ENCODE results near the gene SF3A1. TPM values are rescaled to one million over a fixed set of nuclear protein-coding genes. Genes with fewer than 3 reads are reported as not detected.
A peak's percentile ranks its signal among the peaks of the same experiment; 100 is the strongest.

Gene SF3A1
- total RNA-seq, 1 donor = 94.3 TPM

GRCh38 chr22:30393322-30393680, 36.6 kb upstream of the SF3A1 start:
- peaks cover 32% of the 10 kb centered on the region for H3K4me1 ChIP-seq (ENCODE audit: insufficient read depth, low read length)

GRCh38 chr22:30392661-30393321, 36.1 kb upstream of the SF3A1 start:
- peaks cover 27% of the 10 kb centered on the region for H3K4me1 ChIP-seq (ENCODE audit: insufficient read depth, low read length)
- no peaks in the 10 kb centered on the region for H3K9me3 ChIP-seq (ENCODE audit: low read depth, low read length)
- H3K4me3 ChIP-seq (ENCODE audit: low read length) = no peak overlapping the region
- peaks cover 22% of the 10 kb centered on the region for H3K27me3 ChIP-seq (ENCODE audit: insufficient read depth, low read length)

More at GRCh38 chr22:30393322-30393680, 36.6 kb upstream of the SF3A1 start:
- Histone ChIP-seq H3K27me3 (ENCODE audit: insufficient read depth, low read length) (peaks cover 27% of the 10 kb centered on the region), H3K9me3 (ENCODE audit: low read depth, low read length) (no peaks in the 10 kb centered on the region), H3K4me3 (ENCODE audit: low read length) (no peak overlapping the region)

GRCh38 chr22:30390974-30391691, 34.4 kb upstream of the SF3A1 start:
- Histone ChIP-seq H3K27me3 (ENCODE audit: insufficient read depth, low read length) (peaks cover 7% of the 10 kb centered on the region), H3K4me1 (ENCODE audit: insufficient read depth, low read length) (peaks cover 19% of the 10 kb centered on the region), H3K4me3 (ENCODE audit: low read length) (no peak overlapping the region), H3K9me3 (ENCODE audit: low read depth, low read length) (no peaks in the 10 kb centered on the region)

- no peaks in the 10 kb centered on the region for H3K9me3 ChIP-seq (ENCODE audit: low read depth, low read length)
- peaks cover 13% of the 10 kb centered on the region for H3K4me1 ChIP-seq (ENCODE audit: insufficient read depth, low read length)
- peak within 1 kb of the TSS; percentile 24 for H3K4me3 ChIP-seq (ENCODE audit: low read length)
- H3K27me3 ChIP-seq (ENCODE audit: insufficient read depth, low read length) = no peaks in the 10 kb centered on the region
These were observed 30.5 kb upstream of the SF3A1 start, which contains the start of gene RNF215 for GRCh38 chr22:30386960-30387827. Gene RNF215 (minus strand): TSS chr22:30387411. CDS start chr22:30387313, 98 bp downstream.

GRCh38 chr22:30386608-30386959, 29.9 kb upstream of the SF3A1 start:
- H3K9me3 ChIP-seq (ENCODE audit: low read depth, low read length) = no peaks in the 10 kb centered on the region
- H3K4me1 ChIP-seq (ENCODE audit: insufficient read depth, low read length) = peaks cover 13% of the 10 kb centered on the region
- peak overlapping the region; percentile 24 for H3K4me3 ChIP-seq (ENCODE audit: low read length)
- H3K27me3 ChIP-seq (ENCODE audit: insufficient read depth, low read length) = no peaks in the 10 kb centered on the region

GRCh38 chr22:30385942-30386341, 29.2 kb upstream of the SF3A1 start:
- Histone ChIP-seq H3K4me1 (ENCODE audit: insufficient read depth, low read length) (peaks cover 7% of the 10 kb centered on the region), H3K4me3 (ENCODE audit: low read length) (no peak overlapping the region), H3K9me3 (ENCODE audit: low read depth, low read length) (no peaks in the 10 kb centered on the region), H3K27me3 (ENCODE audit: insufficient read depth, low read length) (no peaks in the 10 kb centered on the region)

- H3K4me1 ChIP-seq (ENCODE audit: insufficient read depth, low read length) = peaks cover 7% of the 10 kb centered on the region
These were observed 26.4 kb upstream of the SF3A1 start for GRCh38 chr22:30383061-30383460.

GRCh38 chr22:30382340-30382739, 25.6 kb upstream of the SF3A1 start:
- Histone ChIP-seq H3K27me3 (ENCODE audit: insufficient read depth, low read length) (no peaks in the 10 kb centered on the region), H3K9me3 (ENCODE audit: low read depth, low read length) (no peaks in the 10 kb centered on the region), H3K4me3 (ENCODE audit: low read length) (no peak overlapping the region), H3K4me1 (ENCODE audit: insufficient read depth, low read length) (peaks cover 7% of the 10 kb centered on the region)

More at GRCh38 chr22:30383061-30383460, 26.4 kb upstream of the SF3A1 start:
- no peaks in the 10 kb centered on the region for H3K27me3 ChIP-seq (ENCODE audit: insufficient read depth, low read length)
- H3K9me3 ChIP-seq (ENCODE audit: low read depth, low read length) = no peaks in the 10 kb centered on the region
- H3K4me3 ChIP-seq (ENCODE audit: low read length) = no peak overlapping the region

- Histone ChIP-seq H3K4me1 (ENCODE audit: insufficient read depth, low read length) (peaks cover 1% of the 10 kb centered on the region), H3K4me3 (ENCODE audit: low read length) (no peak overlapping the region), H3K27me3 (ENCODE audit: insufficient read depth, low read length) (no peaks in the 10 kb centered on the region), H3K9me3 (ENCODE audit: low read depth, low read length) (no peaks in the 10 kb centered on the region)
These were observed 24.6 kb upstream of the SF3A1 start for GRCh38 chr22:30381264-30381663.

GRCh38 chr22:30380011-30380410, 23.3 kb upstream of the SF3A1 start:
- Histone ChIP-seq H3K27me3 (ENCODE audit: insufficient read depth, low read length) (no peaks in the 10 kb centered on the region), H3K4me3 (ENCODE audit: low read length) (no peak overlapping the region), H3K4me1 (ENCODE audit: insufficient read depth, low read length) (no peaks in the 10 kb centered on the region), H3K9me3 (ENCODE audit: low read depth, low read length) (no peaks in the 10 kb centered on the region)

- H3K27me3 ChIP-seq (ENCODE audit: insufficient read depth, low read length) = no peaks in the 10 kb centered on the region
- peaks cover 13% of the 10 kb centered on the region for H3K4me1 ChIP-seq (ENCODE audit: insufficient read depth, low read length)
- no peak overlapping the region for H3K4me3 ChIP-seq (ENCODE audit: low read length)
- no peaks in the 10 kb centered on the region for H3K9me3 ChIP-seq (ENCODE audit: low read depth, low read length)
These were observed 18.7 kb upstream of the SF3A1 start for GRCh38 chr22:30375312-30375849.

- H3K4me1 ChIP-seq (ENCODE audit: insufficient read depth, low read length) = peaks cover 13% of the 10 kb centered on the region
- H3K9me3 ChIP-seq (ENCODE audit: low read depth, low read length) = no peaks in the 10 kb centered on the region
- H3K4me3 ChIP-seq (ENCODE audit: low read length) = no peak overlapping the region
- H3K27me3 ChIP-seq (ENCODE audit: insufficient read depth, low read length) = no peaks in the 10 kb centered on the region
These were observed 16.9 kb upstream of the SF3A1 start for GRCh38 chr22:30373331-30374325.

- Histone ChIP-seq H3K4me1 (ENCODE audit: insufficient read depth, low read length) (peaks cover 13% of the 10 kb centered on the region), H3K27me3 (ENCODE audit: insufficient read depth, low read length) (no peaks in the 10 kb centered on the region), H3K4me3 (ENCODE audit: low read length) (no peak overlapping the region), H3K9me3 (ENCODE audit: low read depth, low read length) (no peaks in the 10 kb centered on the region)
These were observed 16.2 kb upstream of the SF3A1 start for GRCh38 chr22:30372915-30373314.

GRCh38 chr22:30371981-30372380, 15.3 kb upstream of the SF3A1 start:
- peaks cover 13% of the 10 kb centered on the region for H3K4me1 ChIP-seq (ENCODE audit: insufficient read depth, low read length)
- H3K4me3 ChIP-seq (ENCODE audit: low read length) = no peak overlapping the region
- H3K9me3 ChIP-seq (ENCODE audit: low read depth, low read length) = no peaks in the 10 kb centered on the region
- no peaks in the 10 kb centered on the region for H3K27me3 ChIP-seq (ENCODE audit: insufficient read depth, low read length)
